HCT116 (cell line): Measurements from ENCODE around the gene NR6A1.

Source experiments
- CEBPB ChIP-seq: IDR thresholded peaks from 2 replicates; pipeline ENCODE4 v1.6.1; 2012; ENCODE audit warnings: low read depth
- EGR1 ChIP-seq: IDR thresholded peaks from 2 replicates; pipeline ENCODE4 v1.6.1; 2012; ENCODE audit warnings: low read depth
- EZH2phosphoT487 ChIP-seq: fragments of 200-600 bp; IDR thresholded peaks from 2 replicates; pipeline ENCODE4 v1.6.1; 2018; ENCODE audit warnings: antibody characterized with exemption, borderline replicate concordance
- JUND ChIP-seq: IDR thresholded peaks from 2 replicates; pipeline ENCODE4 v1.6.1; 2012
- POLR2A ChIP-seq: IDR thresholded peaks from 2 replicates; pipeline ENCODE4 v1.7.0; 2011; ENCODE audit warnings: borderline replicate concordance; ENCODE audit not compliant: insufficient read depth, insufficient read length; ENCODE audit errors: extremely low read depth
- RAD21 ChIP-seq: IDR thresholded peaks from 2 replicates; pipeline ENCODE4 v1.6.1; 2012; ENCODE audit warnings: low read depth, mild to moderate bottlenecking
- ZNF274 ChIP-seq: fragments of 200-500 bp; sonication (Bioruptor generic); IDR thresholded peaks from 2 replicates; pipeline ENCODE4 v1.6.1; 2014; ENCODE audit warnings: mild to moderate bottlenecking, low read depth, low read length, inconsistent platforms
- TF ChIP-seq, protein P1 (sequence below), 3 experiments: fragments of 200-600 bp in 1 of 3; sonication (generic) in 1 of 3; IDR thresholded peaks in 2 of 3; conservative IDR thresholded peaks in 1 of 3; 2 replicates each; pipeline ENCODE4 v1.5.1; 2012 to 2017; ENCODE audit warnings: low read depth in 2 of 3, low read length in 2 of 3, antibody characterized with exemption in 1 of 3, borderline replicate concordance in 1 of 3, control low read depth in 1 of 3, mild to moderate bottlenecking in 1 of 3, mixed read lengths in 1 of 3, mixed run types in 1 of 3, moderate library complexity in 1 of 3; ENCODE audit not compliant: insufficient read depth in 1 of 3

DNA sequence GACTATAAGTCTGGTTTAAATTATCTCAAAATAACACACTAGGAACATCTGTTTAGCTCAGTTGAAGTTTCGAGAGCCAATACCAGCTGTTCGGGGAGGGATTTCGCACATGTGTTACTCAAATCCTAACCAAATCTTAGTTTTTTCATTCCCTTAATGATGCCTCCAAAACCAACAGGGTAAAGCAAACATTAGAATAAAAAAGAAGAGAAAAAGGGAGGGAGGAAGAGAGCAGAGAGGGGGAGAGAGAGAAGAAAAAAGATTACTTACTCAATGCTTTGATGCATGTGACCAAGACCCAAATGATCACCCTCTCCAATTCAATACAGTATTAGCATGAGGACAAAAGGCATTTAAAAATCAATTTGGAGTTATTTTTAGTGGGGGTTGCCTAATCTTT lies 177.9 kb downstream of the NR6A1 start:
- TF ChIP-seq POLR2A (no peak), JUND (no peak), EZH2phosphoT487 (no peak), ZNF274 (no peak), RAD21 (no peak), CEBPB (no peak), EGR1 (no peak)
- TF ChIP-seq, protein P1, sequence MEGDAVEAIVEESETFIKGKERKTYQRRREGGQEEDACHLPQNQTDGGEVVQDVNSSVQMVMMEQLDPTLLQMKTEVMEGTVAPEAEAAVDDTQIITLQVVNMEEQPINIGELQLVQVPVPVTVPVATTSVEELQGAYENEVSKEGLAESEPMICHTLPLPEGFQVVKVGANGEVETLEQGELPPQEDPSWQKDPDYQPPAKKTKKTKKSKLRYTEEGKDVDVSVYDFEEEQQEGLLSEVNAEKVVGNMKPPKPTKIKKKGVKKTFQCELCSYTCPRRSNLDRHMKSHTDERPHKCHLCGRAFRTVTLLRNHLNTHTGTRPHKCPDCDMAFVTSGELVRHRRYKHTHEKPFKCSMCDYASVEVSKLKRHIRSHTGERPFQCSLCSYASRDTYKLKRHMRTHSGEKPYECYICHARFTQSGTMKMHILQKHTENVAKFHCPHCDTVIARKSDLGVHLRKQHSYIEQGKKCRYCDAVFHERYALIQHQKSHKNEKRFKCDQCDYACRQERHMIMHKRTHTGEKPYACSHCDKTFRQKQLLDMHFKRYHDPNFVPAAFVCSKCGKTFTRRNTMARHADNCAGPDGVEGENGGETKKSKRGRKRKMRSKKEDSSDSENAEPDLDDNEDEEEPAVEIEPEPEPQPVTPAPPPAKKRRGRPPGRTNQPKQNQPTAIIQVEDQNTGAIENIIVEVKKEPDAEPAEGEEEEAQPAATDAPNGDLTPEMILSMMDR (IDR thresholded peaks at IDR 0.05 in 2 of 3, conservative IDR thresholded peaks at IDR 0.05 in 1 of 3; ENCODE audit: borderline replicate concordance in 1 of 3, insufficient read depth in 1 of 3, low read depth in 2 of 3, low read length in 2 of 3), result no peak
